DMS53 (cell line): ENCODE results near the gene PTPRN2.
"Not testable (repeated sequence)": the region's sequence is repeated elsewhere in the genome, so short reads cannot be mapped to it uniquely, and the experiment has no call there.

Experiments used
- DNase-seq: peaks from one replicate; lab custom pipeline; 2025; lab: John Stamatoyannopoulos, UW

Gene PTPRN2

GRCh38 chr7:158532093-158532627 lies 55.5 kb downstream of the PTPRN2 start:
- DNase-seq, result no peak

GRCh38 chr7:158531661-158532060 lies 56.0 kb downstream of the PTPRN2 start:
- no peak for DNase-seq

DNA sequence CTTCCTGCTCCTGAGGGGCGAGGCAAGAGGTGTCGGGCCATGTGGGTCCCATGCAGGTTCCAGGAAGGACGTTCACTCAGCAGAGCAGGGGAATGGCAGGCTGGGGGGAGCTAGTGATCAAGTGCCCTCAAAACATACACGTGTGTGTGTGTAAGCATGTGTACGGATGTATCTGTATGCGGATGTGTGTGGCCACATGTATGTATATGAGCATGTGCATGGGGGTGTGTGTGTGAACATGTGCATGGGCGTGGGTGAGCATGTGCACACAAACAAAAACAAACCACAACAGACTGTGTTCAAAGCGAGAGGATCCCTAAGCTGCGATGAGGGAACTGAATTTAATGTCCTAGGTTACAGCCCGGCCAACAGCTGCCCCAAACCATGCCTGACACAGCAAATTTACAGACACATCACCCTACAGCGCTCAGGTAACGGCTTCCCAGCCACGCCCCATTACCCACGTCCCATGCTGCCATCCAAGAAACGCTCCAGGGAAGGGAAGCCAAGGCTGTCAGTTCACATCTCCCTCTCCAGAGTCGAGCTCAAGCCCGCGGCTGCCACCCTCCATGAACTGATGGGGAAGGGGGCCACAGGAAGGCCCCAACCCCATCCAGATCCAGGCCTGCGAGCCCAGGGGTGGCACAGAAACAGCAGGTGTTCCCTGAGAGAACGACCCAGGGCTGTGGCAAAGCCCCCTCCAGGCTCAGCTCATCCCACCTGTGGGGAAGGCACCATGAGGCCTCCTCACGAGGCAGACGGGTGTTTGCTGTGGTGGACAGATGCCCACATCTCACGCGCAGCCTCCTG lies 56.6 kb downstream of the PTPRN2 start:
- no peak for DNase-seq

DNA sequence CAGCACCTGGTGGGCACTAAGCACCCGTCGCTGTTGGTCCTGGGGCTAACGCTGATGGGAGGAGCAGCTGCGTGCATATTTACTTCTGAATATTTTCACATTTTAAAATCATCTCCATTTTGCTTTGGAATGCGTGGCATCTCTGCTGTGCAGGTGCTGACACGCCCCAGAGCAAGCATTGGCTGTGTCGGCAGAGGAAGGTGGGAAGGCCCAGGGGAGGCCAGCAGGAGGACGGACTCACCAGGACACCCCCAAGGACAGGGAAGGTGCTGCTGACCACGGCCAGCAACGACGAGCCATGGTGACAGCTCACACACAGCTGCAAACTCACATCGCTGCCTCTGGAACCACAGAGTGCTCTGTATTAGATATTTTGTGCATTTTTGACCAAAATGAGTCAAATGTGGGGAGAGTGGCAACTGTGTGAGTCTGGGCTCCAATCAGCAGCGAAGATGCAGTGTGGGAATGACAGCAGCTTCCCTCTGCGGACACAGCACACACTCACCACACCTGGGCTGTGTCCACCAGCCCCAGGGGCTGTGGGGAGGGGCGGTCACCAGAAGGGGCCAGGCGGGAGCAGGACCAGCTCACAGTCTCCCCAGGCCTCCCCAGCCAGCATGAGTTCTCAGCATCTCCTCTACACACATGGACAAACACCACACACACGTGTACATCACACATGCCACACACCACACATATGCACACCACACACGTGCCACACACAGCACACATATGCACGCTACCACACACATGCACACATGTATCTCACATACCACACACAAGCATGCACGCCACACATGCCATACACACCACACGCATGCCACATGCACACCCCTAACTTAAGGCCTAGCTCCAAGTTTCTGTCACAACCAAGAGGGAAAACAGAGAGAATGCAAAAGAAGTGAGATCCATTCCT lies 58.2 kb downstream of the PTPRN2 start:
- no peak for DNase-seq

DNA sequence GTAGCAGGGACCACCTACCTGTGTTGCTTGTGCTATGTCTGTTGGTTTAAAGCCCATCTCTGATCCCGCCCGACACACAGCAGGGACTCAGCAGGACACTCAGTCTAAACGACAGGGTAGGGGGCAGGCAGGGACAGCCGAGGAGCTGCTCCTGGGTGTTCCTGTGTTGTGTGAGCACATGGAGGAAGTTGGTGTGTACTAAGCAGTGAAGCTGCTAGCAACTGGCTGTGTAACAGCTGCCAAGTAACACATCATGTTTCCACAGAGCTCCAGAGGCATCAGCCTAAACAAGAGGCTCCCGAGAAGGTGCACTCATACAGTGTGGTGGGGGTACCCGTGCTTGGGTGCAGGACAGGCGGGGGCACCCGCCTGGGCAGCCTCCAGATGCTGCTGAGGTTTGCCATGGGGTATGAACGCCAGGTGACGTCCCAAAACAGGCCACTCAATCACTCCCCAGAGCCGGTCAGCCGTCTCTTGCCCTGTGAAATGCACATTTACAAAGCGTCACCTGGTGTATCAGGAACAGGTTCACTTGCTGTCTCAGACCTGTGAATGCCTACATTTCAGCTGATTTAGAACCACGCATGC lies 59.6 kb downstream of the PTPRN2 start:
- no peak for DNase-seq

DNA sequence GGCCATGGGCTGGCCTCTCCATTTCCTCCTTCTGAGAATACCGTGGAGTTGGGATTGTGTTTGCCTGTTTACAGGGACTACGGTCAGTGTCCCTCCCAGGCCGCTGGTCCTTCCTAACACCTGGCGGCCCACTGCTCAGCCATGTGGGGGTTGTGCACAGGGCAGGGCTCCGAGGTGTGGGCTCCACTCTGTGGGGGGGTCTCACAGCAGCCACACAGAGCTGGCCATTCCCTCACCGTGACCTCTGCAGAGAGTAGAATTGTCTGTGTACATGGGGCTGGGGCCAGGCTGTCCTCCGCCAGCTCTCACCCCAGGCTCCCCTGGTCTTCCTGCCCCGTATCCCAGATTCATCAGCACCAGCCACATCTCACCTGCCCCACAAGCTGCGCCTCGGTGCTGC lies 60.1 kb downstream of the PTPRN2 start:
- no peak for DNase-seq

DNA sequence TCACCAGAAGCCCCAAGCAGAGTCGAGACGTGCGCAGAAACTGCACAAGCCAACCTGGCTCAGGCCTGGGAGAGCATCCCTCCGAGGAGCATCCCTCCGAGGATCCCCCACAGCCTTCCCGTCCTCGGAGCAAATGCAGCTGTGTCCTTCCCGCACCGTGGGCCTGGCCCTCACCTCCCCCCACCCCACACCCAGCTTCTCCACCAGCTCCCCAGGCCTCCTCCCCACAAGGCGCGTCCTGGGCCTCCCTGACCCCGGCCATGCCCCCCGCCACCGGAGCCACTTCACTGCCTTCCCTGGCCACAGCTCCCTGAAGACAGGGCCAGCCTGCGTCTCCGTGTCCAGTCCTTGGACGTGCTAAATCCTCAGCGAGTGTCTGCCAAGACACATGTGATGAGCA lies 60.6 kb downstream of the PTPRN2 start:
- no peak for DNase-seq

DNA sequence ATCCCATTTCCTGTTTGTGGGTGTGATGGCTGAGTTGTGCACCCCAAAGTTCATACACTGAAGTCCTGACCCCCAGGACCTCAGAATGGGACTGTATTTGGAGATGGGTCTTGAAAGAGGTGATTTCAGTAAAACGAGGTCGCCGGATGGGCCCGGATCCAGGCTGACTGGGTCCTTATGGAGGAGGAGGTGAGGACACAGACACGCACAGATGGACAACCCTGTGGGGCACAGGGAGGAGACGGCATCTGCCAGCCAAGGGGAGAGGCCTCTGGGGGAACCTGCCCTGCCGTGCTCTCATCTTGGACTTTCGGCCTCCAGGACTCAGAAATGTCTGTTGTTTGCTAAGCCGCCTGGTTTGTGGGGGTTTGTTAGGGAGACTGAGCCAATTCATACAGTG lies 61.1 kb downstream of the PTPRN2 start:
- no peak for DNase-seq

DNA sequence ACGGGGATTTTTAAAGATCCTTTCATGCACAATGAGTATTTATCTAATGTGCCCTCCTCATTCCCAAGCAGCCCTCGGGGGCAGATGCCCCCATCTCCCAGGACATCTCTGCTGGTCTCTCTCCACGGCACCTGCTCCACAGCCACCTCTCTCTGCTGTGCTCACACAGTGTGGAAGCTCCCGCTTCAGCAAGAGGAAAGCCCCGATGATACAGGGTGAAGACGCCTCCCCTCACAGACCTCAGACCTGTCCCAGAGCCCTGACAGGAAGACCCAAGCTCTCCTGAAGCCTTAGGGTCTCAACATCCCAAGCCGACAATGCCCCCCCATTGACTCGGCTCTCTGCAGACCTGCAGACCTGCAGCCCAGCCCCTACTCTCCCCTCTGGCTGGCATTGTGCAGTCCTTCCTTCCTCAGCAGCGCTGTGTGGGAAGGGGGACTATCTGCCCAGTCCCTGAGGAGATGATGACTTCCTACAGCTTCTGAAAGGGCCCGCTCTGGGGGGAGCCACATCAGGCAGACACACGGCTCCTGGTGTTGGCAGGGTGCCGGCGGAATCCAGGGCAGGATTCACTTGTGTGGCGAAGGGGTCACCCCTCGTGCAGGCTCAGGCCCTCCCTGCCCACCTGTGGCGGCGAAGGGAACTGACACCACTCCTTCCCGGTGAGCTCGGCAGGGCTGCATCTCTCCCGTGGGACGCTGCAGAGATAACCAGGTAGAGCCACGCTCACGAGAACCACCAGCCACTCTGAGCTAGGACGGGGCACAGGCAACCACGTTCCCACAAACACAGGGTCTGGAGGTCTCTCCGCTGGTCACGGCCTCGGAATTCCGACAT lies 61.8 kb downstream of the PTPRN2 start:
- no peak for DNase-seq

DNA sequence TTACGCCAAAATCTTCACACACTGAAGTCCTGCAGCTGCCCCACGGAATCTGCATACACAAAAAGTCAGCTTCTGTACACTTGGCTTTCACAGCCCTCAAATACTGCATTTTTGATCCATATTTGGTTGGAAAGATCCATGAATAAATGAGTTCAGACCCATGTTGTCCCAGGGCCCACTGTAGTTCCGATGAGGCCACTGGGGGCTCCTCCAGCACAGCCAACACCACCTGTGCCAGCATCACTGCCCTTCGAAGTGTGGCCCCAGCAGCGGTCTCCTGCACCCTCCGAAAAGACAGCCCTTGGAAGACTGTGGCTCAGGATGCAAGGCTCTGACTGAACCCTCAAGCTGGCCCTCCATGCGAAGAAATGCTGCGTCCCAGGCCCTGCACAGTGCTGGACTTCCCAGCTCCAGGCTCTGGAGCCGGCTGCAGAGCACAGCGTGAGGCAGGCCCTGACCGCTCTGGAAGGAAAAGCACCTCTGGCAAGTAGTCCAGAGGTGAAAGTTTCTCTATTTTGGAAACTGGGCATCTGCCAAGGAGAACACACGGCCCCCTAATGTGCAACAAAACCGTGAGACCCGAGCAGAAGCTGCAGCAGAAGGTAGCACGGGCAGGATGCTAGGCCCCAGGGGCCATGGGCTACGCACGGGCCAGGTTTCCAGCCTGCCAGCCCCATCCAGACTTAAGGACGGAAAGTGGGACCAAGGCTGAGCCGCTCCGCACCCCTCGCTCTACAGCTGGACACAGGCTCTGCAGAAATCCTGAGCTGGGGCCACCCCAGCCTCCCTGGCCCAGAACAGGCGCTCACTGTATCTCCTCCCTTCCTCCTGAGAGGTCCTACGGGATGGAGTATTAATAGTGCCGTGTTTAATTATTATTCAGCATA lies 62.6 kb downstream of the PTPRN2 start:
- no peak for DNase-seq

- peak; percentile 60 for DNase-seq
These were observed 63.3 kb downstream of the PTPRN2 start for GRCh38 chr7:158524286-158524685.

DNA sequence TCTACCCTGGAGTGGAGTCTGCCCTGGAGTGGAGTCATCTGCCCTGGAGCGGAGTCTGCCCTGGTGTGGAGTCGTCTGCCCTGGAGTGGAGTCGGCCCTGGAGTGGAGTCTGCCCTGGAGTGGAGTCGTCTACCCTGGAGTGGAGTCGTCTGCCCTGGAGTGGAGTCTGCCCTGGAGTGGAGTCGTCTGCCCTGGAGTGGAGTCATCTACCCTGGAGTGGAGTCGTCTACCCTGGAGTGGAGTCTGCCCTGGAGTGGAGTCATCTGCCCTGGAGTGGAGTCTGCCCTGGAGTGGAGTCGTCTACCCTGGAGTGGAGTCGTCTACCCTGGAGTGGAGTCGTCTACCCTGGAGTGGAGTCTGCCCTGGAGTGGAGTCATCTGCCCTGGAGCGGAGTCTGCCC lies 63.7 kb downstream of the PTPRN2 start:
- peak; percentile 32 for DNase-seq

DNA sequence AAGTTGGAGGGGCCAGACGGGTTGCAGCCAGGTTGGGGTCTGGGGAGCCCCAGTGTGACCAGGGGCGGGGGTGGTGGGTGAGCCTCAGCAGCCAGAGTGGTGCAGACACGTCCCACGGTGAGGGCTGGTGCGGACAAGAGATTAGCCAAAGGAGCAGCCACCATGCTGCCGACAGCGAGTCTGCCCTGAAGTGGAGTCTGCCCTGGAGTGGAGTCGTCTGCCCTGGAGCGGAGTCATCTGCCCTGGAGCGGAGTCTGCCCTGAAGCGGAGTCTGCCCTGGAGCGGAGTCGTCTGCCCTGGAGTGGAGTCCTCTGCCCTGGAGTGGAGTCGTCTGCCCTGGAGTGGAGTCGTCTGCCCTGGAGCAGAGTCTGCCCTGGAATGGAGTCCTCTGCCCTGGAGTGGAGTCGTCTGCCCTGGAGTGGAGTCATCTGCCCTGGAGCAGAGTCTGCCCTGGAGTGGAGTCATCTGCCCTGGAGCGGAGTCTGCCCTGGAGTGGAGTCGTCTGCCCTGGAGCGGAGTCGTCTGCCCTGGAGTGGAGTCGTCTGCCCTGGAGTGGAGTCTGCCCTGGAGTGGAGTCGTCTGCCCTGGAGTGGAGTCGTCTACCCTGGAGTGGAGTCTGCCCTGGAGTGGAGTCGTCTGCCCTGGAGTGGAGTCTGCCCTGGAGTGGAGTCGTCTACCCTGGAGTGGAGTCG lies 64.3 kb downstream of the PTPRN2 start:
- peak; percentile 25 for DNase-seq

GRCh38 chr7:158521795-158522194 lies 65.8 kb downstream of the PTPRN2 start:
- not testable (repeated sequence) for DNase-seq

- no peak for DNase-seq
These were observed 66.8 kb downstream of the PTPRN2 start for GRCh38 chr7:158520825-158521224.

GRCh38 chr7:158519633-158520174 lies 67.9 kb downstream of the PTPRN2 start:
- no peak for DNase-seq

GRCh38 chr7:158518980-158519632 lies 68.5 kb downstream of the PTPRN2 start:
- no peak for DNase-seq

- no peak for DNase-seq
These were observed 70.1 kb downstream of the PTPRN2 start for GRCh38 chr7:158517571-158517970.

GRCh38 chr7:158517072-158517471 lies 70.6 kb downstream of the PTPRN2 start:
- DNase-seq, result no peak
